Stimulated activated CD4-positive, alpha-beta T cell treated with anti-CD3 and anti-CD28 coated beads, Interleukin-2, amount 100 ng/mL, for 4 hours (primary cell): Measurements from ENCODE around the gene OGFOD3.
"Not testable (repeated sequence)": the region's sequence is repeated elsewhere in the genome, so short reads cannot be mapped to it uniquely, and the experiment has no call there.

ENCODE experiments used
- DNase-seq: peaks from one replicate; pipeline ENCODE4 v3.0.0-alpha.2; 2020; ENCODE audit warnings: low read depth

OGFOD3 gene

GRCh38 chr17:82373072-82373452 is 45.3 kb downstream of the OGFOD3 start:
- DNase-seq: not testable (repeated sequence)

- DNase-seq: no peak
Observed at GRCh38 chr17:82372249-82373071, 45.9 kb downstream of the OGFOD3 start.

GRCh38 chr17:82371333-82372248 is 46.8 kb downstream of the OGFOD3 start, which contains the start of gene UTS2R:
Gene UTS2R, plus strand, starts transcription at chr17:82371765. Its CDS starts 2,560 bp downstream, at chr17:82374325.
- DNase-seq: no peak

- peak; percentile 39 for DNase-seq
Observed at GRCh38 chr17:82370471-82371332, 47.7 kb downstream of the OGFOD3 start.

- no peak for DNase-seq
Observed at GRCh38 chr17:82369211-82369610, 49.2 kb downstream of the OGFOD3 start.

GRCh38 chr17:82367724-82368524 is 50.5 kb downstream of the OGFOD3 start:
- DNase-seq: no peak

GRCh38 chr17:82366749-82367148 is 51.6 kb downstream of the OGFOD3 start:
- DNase-seq: no peak

GRCh38 chr17:82365606-82366295 is 52.6 kb downstream of the OGFOD3 start:
- no peak for DNase-seq

- DNase-seq: no peak
Observed at GRCh38 chr17:82361885-82362633, 56.3 kb downstream of the OGFOD3 start.

GRCh38 chr17:82359451-82360074 is 58.8 kb downstream of the OGFOD3 start:
- not testable (repeated sequence) for DNase-seq

GRCh38 chr17:82358465-82359350 is 59.7 kb downstream of the OGFOD3 start, which contains the start of gene TEX19:
Gene TEX19, plus strand, starts transcription at chr17:82359247. Its CDS starts 2,904 bp downstream, at chr17:82362151.
- DNase-seq: peak; percentile 22

- no peak for DNase-seq
Observed at GRCh38 chr17:82357394-82357793, 61.0 kb downstream of the OGFOD3 start.

GRCh38 chr17:82356845-82357355 is 61.5 kb downstream of the OGFOD3 start:
- no peak for DNase-seq

GRCh38 chr17:82355770-82356427 is 62.5 kb downstream of the OGFOD3 start:
- DNase-seq: no peak

- DNase-seq: no peak
Observed at GRCh38 chr17:82354804-82355308, 63.5 kb downstream of the OGFOD3 start.

- DNase-seq: no peak
Observed at GRCh38 chr17:82353484-82353883, 64.9 kb downstream of the OGFOD3 start.
